ENCODE measurements around the gene GMDS.

Gene GMDS

GRCh38 chr6:1855890-1856289 is 389.5 kb downstream of the GMDS start:
- no peak overlapping the region for H3K23ac ChIP-seq (ENCODE audit: low read length)

GRCh38 chr6:1854296-1854695 is 391.1 kb downstream of the GMDS start:
- H4K8ac ChIP-seq (ENCODE audit: low read depth, low read length), result no peak overlapping the region

More at GRCh38 chr6:1855890-1856289, 389.5 kb downstream of the GMDS start:
- H3K9ac ChIP-seq (ENCODE audit: low read length), result no peak overlapping the region
- H4K91ac ChIP-seq (ENCODE audit: low read depth, low read length), result no peak overlapping the region
- no peaks in the 10 kb centered on the region for H3K27me3 ChIP-seq (ENCODE audit: insufficient read depth, low read length)
- no peak overlapping the region for H2BK12ac ChIP-seq (ENCODE audit: low read length)
- no peaks in the 10 kb centered on the region for H3K4me1 ChIP-seq (ENCODE audit: control insufficient read depth in 1 of 2, insufficient read depth in 2 of 2, low read length in 2 of 2)
- no peak overlapping the region for H2BK5ac ChIP-seq (ENCODE audit: low read depth, low read length, poor library complexity)
- no peak overlapping the region for H3K18ac ChIP-seq (ENCODE audit: low read length)
- no CpG with 5 or more reads among the region's 4 CpGs for WGBS (ENCODE audit: extremely low coverage, insufficient coverage, insufficient read length)
- no peak overlapping the region for H3K14ac ChIP-seq (ENCODE audit: low read length)
- H3K4ac ChIP-seq (ENCODE audit: low read depth, low read length), result no peak overlapping the region
- no peak overlapping the region for H2AFZ ChIP-seq (ENCODE audit: insufficient read depth, low read length, poor library complexity)
- H3K4me2 ChIP-seq (ENCODE audit: low read length), result no peak overlapping the region
- no peaks in the 10 kb centered on the region for H3K9me3 ChIP-seq (ENCODE audit: insufficient read depth, low read depth, low read length)
- no peak overlapping the region for H4K12ac ChIP-seq (ENCODE audit: low read depth, low read length)
- H3K36me3 ChIP-seq (ENCODE audit: control insufficient read depth in 1 of 2, insufficient read depth in 2 of 2, low read length in 2 of 2), result no peaks in the 10 kb centered on the region
- H2BK120ac ChIP-seq (ENCODE audit: insufficient read depth, low read length, poor library complexity), result no peak overlapping the region
- H3K79me1 ChIP-seq (ENCODE audit: low read length), result no peaks in the 10 kb centered on the region
- no peak overlapping the region for H2AK5ac ChIP-seq (ENCODE audit: low read length)
- H3K79me2 ChIP-seq (ENCODE audit: control insufficient read depth, insufficient read depth, low read length, poor library complexity), result no peaks in the 10 kb centered on the region
- H4K8ac ChIP-seq (ENCODE audit: low read depth, low read length), result no peak overlapping the region
- DNase-seq, result peak in 1 of 2 donors; percentile 60
- no peak overlapping the region for H3K4me3 ChIP-seq (ENCODE audit: low read depth, low read length)
- H3K27ac ChIP-seq (ENCODE audit: low read depth, low read length), result no peak overlapping the region

GRCh38 chr6:1853761-1854160 is 391.6 kb downstream of the GMDS start:
- no peak overlapping the region for H3K4me2 ChIP-seq (ENCODE audit: low read length)
- no peaks in the 10 kb centered on the region for H3K79me1 ChIP-seq (ENCODE audit: low read length)
- H4K91ac ChIP-seq (ENCODE audit: low read depth, low read length), result no peak overlapping the region
- no peaks in the 10 kb centered on the region for H3K79me2 ChIP-seq (ENCODE audit: control insufficient read depth, insufficient read depth, low read length, poor library complexity)
- H2AK5ac ChIP-seq (ENCODE audit: low read length), result no peak overlapping the region
- no peak overlapping the region for H3K4me3 ChIP-seq (ENCODE audit: low read depth, low read length)
- H3K14ac ChIP-seq (ENCODE audit: low read length), result no peak overlapping the region
- no peak overlapping the region for H3K23ac ChIP-seq (ENCODE audit: low read length)
- DNase-seq, result no peak
- no peak overlapping the region for H2BK5ac ChIP-seq (ENCODE audit: low read depth, low read length, poor library complexity)
- H3K18ac ChIP-seq (ENCODE audit: low read length), result no peak overlapping the region
- no peak overlapping the region for H2BK12ac ChIP-seq (ENCODE audit: low read length)
- no peaks in the 10 kb centered on the region for H3K27me3 ChIP-seq (ENCODE audit: insufficient read depth, low read length)
- no peaks in the 10 kb centered on the region for H3K9me3 ChIP-seq (ENCODE audit: insufficient read depth, low read depth, low read length)
- no peak overlapping the region for H4K12ac ChIP-seq (ENCODE audit: low read depth, low read length)
- H3K4ac ChIP-seq (ENCODE audit: low read depth, low read length), result no peak overlapping the region
- no peak overlapping the region for H2BK120ac ChIP-seq (ENCODE audit: insufficient read depth, low read length, poor library complexity)
- no peak overlapping the region for H4K8ac ChIP-seq (ENCODE audit: low read depth, low read length)
- no peaks in the 10 kb centered on the region for H3K4me1 ChIP-seq (ENCODE audit: control insufficient read depth in 1 of 2, insufficient read depth in 2 of 2, low read length in 2 of 2)
- H2AFZ ChIP-seq (ENCODE audit: insufficient read depth, low read length, poor library complexity), result no peak overlapping the region
- no peak overlapping the region for H3K9ac ChIP-seq (ENCODE audit: low read length)
- H3K27ac ChIP-seq (ENCODE audit: low read depth, low read length), result no peak overlapping the region
- no peaks in the 10 kb centered on the region for H3K36me3 ChIP-seq (ENCODE audit: control insufficient read depth in 1 of 2, insufficient read depth in 2 of 2, low read length in 2 of 2)
- no CpG with 5 or more reads among the region's 1 CpG for WGBS (ENCODE audit: extremely low coverage, insufficient coverage, insufficient read length)

More at GRCh38 chr6:1854296-1854695, 391.1 kb downstream of the GMDS start:
- Histone ChIP-seq H3K9ac (ENCODE audit: low read length) (no peak overlapping the region), H3K23ac (ENCODE audit: low read length) (no peak overlapping the region), H3K27me3 (ENCODE audit: insufficient read depth, low read length) (no peaks in the 10 kb centered on the region), H2BK5ac (ENCODE audit: low read depth, low read length, poor library complexity) (no peak overlapping the region), H4K91ac (ENCODE audit: low read depth, low read length) (no peak overlapping the region), H2AK5ac (ENCODE audit: low read length) (no peak overlapping the region), H3K4me3 (ENCODE audit: low read depth, low read length) (no peak overlapping the region), H3K14ac (ENCODE audit: low read length) (no peak overlapping the region), H3K79me2 (ENCODE audit: control insufficient read depth, insufficient read depth, low read length, poor library complexity) (no peaks in the 10 kb centered on the region), H4K12ac (ENCODE audit: low read depth, low read length) (no peak overlapping the region), H2BK120ac (ENCODE audit: insufficient read depth, low read length, poor library complexity) (no peak overlapping the region), H3K27ac (ENCODE audit: low read depth, low read length) (no peak overlapping the region), H3K4ac (ENCODE audit: low read depth, low read length) (no peak overlapping the region), H3K79me1 (ENCODE audit: low read length) (no peaks in the 10 kb centered on the region), H3K36me3 (ENCODE audit: control insufficient read depth in 1 of 2, insufficient read depth in 2 of 2, low read length in 2 of 2) (no peaks in the 10 kb centered on the region), H3K4me2 (ENCODE audit: low read length) (no peak overlapping the region), H3K18ac (ENCODE audit: low read length) (no peak overlapping the region), H2AFZ (ENCODE audit: insufficient read depth, low read length, poor library complexity) (no peak overlapping the region), H2BK12ac (ENCODE audit: low read length) (no peak overlapping the region), H3K4me1 (ENCODE audit: control insufficient read depth in 1 of 2, insufficient read depth in 2 of 2, low read length in 2 of 2) (no peaks in the 10 kb centered on the region), H3K9me3 (ENCODE audit: insufficient read depth, low read depth, low read length) (no peaks in the 10 kb centered on the region)
- no CpG with 5 or more reads among the region's 2 CpGs for WGBS (ENCODE audit: extremely low coverage, insufficient coverage, insufficient read length)
- no peak for DNase-seq

- no peak overlapping the region for H3K23ac ChIP-seq (ENCODE audit: low read length)
- H2AFZ ChIP-seq (ENCODE audit: insufficient read depth, low read length, poor library complexity), result no peak overlapping the region
- no peak for DNase-seq
- H3K36me3 ChIP-seq (ENCODE audit: control insufficient read depth in 1 of 2, insufficient read depth in 2 of 2, low read length in 2 of 2), result no peaks in the 10 kb centered on the region
- H4K91ac ChIP-seq (ENCODE audit: low read depth, low read length), result no peak overlapping the region
- H3K79me2 ChIP-seq (ENCODE audit: control insufficient read depth, insufficient read depth, low read length, poor library complexity), result no peaks in the 10 kb centered on the region
- H3K14ac ChIP-seq (ENCODE audit: low read length), result no peak overlapping the region
- H4K12ac ChIP-seq (ENCODE audit: low read depth, low read length), result no peak overlapping the region
- H3K9me3 ChIP-seq (ENCODE audit: insufficient read depth, low read depth, low read length), result no peaks in the 10 kb centered on the region
- H3K4me2 ChIP-seq (ENCODE audit: low read length), result no peak overlapping the region
- no peak overlapping the region for H3K18ac ChIP-seq (ENCODE audit: low read length)
- no peaks in the 10 kb centered on the region for H3K27me3 ChIP-seq (ENCODE audit: insufficient read depth, low read length)
- no peak overlapping the region for H2BK12ac ChIP-seq (ENCODE audit: low read length)
- H3K4me3 ChIP-seq (ENCODE audit: low read depth, low read length), result no peak overlapping the region
- no peak overlapping the region for H3K9ac ChIP-seq (ENCODE audit: low read length)
- no peak overlapping the region for H2BK120ac ChIP-seq (ENCODE audit: insufficient read depth, low read length, poor library complexity)
- H2AK5ac ChIP-seq (ENCODE audit: low read length), result no peak overlapping the region
- H4K8ac ChIP-seq (ENCODE audit: low read depth, low read length), result no peak overlapping the region
- WGBS (ENCODE audit: extremely low coverage, insufficient coverage, insufficient read length), result no CpG with 5 or more reads among the region's 13 CpGs
- H2BK5ac ChIP-seq (ENCODE audit: low read depth, low read length, poor library complexity), result no peak overlapping the region
- no peak overlapping the region for H3K4ac ChIP-seq (ENCODE audit: low read depth, low read length)
- H3K4me1 ChIP-seq (ENCODE audit: control insufficient read depth in 1 of 2, insufficient read depth in 2 of 2, low read length in 2 of 2), result no peaks in the 10 kb centered on the region
- no peak overlapping the region for H3K27ac ChIP-seq (ENCODE audit: low read depth, low read length)
- no peaks in the 10 kb centered on the region for H3K79me1 ChIP-seq (ENCODE audit: low read length)
Measured at GRCh38 chr6:1851681-1852456, 393.5 kb downstream of the GMDS start.
